D721Med (cell line): Measurements from ENCODE around the gene C1orf198.

Source experiments
- DNase-seq: peaks from one replicate; pipeline ENCODE4 v3.0.0; 2011; ENCODE audit warnings: low spot score; ENCODE audit not compliant: insufficient read length
- FAIRE-seq: peaks from 2 replicates; lab custom pipeline; 2011; peaks lifted over from hg19 to GRCh38; lab: Jason Lieb, UNC
- TF ChIP-seq, protein P1 (sequence below): IDR thresholded peaks from 2 replicates; pipeline ENCODE4 v1.5.1; 2012; ENCODE audit warnings: mild to moderate bottlenecking, control low read depth; ENCODE audit not compliant: insufficient read depth; ENCODE audit errors: missing control alignments

The C1orf198 gene

DNA sequence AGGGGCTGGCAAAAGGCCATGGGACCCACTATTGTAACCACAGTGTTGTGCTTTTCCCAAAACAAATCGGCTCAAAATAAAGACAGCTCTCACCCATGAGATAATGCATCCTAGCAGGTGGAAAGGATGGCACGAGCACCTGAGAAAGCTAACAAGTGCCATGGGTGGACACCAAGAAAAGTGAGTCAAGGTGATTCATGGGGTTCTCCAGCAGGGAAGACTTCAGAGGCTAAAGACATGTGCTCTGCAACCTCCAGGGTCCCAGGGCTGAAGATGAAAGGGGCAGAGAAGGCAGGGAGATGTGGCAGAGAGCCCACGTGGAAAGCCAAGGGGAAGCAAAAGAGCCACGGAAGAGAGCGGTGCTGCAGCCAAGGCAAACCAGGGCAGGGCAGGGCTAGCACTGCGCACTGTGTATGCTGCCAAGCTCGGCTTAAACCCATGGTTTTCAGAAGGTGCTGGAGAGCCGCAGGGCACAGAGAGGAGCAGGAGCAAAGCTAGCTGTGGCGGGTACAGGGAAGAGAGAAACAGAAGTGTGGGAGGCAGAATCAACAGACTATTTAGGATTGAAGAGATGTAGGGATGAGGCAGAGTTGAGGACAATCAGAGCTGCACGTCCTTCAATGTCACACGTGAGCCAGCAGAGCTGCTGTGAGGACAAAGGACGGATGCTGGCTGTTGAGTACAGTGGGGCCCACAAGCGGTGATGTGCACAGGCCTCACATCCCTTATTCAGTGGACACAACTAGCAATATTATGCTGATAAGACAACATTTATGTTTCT, 41.8 kb upstream of the C1orf198 start:
- DNase-seq, result no peak
- FAIRE-seq, result no peak
- TF ChIP-seq, protein P1, sequence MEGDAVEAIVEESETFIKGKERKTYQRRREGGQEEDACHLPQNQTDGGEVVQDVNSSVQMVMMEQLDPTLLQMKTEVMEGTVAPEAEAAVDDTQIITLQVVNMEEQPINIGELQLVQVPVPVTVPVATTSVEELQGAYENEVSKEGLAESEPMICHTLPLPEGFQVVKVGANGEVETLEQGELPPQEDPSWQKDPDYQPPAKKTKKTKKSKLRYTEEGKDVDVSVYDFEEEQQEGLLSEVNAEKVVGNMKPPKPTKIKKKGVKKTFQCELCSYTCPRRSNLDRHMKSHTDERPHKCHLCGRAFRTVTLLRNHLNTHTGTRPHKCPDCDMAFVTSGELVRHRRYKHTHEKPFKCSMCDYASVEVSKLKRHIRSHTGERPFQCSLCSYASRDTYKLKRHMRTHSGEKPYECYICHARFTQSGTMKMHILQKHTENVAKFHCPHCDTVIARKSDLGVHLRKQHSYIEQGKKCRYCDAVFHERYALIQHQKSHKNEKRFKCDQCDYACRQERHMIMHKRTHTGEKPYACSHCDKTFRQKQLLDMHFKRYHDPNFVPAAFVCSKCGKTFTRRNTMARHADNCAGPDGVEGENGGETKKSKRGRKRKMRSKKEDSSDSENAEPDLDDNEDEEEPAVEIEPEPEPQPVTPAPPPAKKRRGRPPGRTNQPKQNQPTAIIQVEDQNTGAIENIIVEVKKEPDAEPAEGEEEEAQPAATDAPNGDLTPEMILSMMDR, result no peak

DNA sequence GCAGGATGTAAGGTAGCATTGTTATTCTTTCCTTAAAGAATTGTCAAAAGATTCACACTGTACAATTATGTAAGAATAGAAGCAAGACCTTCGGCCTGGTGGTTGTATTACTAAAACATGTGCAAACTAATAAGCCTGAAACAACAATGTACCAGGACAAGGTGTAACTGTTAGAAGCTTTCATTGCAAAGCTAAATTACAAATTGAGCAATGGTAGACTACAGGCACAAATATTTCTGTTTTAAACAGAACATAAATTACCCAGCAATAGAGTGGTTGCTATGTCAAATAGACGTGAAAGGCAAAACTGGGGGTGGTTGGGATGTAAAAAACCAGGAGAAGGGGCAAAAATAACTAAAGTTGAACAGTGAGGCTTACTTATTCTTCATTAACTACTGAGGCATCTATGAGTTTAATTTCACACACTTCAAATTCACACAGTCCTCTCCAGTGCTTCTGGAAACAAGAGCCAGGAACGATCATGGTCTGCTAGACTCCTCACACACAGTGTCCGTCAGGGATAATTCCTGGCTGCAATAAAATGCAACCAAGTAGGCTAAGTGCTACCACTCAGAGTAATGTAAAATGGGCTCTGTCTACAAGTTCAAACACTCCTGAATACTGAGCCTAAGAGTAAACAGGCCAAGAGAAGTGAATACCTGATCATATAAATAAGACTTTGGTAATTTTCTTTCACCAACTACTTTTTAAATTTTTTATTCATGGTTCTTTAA, 39.3 kb upstream of the C1orf198 start:
- DNase-seq (no peak), FAIRE-seq (peak; percentile 58)
- TF ChIP-seq, protein P1, result no peak

DNA sequence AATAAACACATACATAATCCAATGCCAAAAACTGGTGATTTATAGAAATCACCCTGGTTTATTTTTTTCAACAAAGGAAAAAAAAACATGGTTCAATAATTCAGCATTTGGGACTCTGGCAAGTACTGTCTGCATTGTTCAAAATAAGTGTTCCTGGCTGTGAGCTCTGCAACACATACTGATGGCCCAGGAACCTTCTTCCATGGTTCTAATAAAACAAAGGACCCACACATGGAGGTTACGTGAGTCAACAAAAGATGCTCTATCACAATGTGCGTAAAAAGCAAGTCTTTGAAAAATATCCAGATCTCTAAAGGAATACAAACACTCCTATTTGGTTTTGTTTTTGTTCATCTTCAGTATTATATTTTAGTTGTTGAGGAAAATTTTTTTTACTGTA, 37.9 kb upstream of the C1orf198 start:
- FAIRE-seq (no peak), DNase-seq (no peak)
- TF ChIP-seq, protein P1, result no peak

DNA sequence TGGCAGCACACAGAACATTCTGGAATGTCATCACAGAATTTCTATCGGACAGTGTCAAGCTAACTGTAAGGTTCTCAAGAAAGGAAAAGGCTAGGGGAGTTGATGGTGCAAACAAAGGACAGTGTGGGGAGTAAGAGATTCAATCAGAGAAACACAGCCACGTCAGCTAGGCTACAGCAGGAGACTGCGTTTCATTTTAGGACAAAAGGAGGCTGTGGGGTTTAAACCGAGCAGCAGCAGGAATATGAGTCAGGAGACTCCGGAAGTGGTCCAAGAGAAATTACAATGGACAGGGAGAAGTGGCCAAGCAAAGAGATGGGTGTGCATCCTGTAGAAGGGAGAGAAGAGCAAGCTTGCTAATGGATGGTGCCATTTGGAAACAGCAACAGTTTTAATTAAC, 37.4 kb upstream of the C1orf198 start:
- DNase-seq (no peak), FAIRE-seq (no peak)
- TF ChIP-seq, protein P1, result no peak

DNA sequence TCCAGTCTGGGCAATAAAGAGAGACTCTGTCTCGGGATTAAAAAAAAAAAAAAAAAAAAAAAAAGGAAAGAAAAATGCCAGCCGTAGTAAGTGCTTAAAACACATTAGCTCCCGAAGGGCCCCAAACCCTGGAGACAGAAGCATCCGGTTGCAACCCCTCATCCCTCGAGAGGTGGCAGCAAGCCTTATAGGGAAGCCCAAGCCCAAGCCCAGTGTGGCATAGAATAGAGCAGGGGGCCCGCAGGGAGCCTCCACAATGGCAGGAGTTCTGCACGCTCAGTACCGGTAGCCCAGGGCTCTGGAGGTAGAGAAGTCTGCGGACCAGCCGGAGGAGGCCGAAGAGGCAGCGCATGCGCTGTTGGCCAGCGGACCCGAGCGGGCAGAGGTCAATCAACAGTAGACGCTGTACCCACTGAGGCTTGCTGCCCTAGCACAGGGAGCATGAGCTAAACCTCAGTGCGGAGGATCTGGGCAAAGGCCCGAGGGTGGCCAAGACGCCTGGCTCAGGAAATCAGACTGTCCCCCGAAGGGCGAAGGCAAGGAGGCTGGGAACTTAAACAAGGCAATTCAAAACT, 34.1 kb upstream of the C1orf198 start:
- FAIRE-seq (no peak), DNase-seq (no peak)
- TF ChIP-seq, protein P1, result no peak

DNA sequence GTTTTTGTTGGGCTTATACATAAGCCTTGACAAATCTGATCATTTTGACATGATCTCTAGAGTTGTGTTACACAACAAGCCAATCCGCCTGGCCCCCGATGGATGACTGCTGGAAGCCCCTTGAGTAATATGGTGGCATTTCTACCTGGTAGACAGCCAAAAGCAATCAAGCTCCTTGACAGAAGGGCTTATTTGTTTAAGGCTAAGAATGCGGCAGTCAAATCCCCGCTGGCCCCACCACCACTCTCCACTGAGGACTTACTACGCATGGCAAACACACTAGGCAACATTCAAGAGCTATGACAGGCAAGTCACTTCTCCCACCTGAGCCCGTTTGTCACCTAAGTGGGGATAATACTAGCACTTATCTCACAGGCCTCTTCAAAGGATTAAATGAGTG, 33.4 kb upstream of the C1orf198 start:
- TF ChIP-seq, protein P1, result no peak
- no peak for FAIRE-seq
- DNase-seq, result peak; percentile 44
